Astrocyte (in vitro differentiated cells and primary cell): ENCODE data around the gene GALNT1. TPM values are rescaled to one million over a fixed set of nuclear protein-coding genes. Genes with fewer than 3 reads are reported as not detected.
A peak's percentile ranks its signal among the peaks of the same experiment; 100 is the strongest.

Experiments
- DNase-seq: peaks from one replicate; pipeline ENCODE4 v3.0.0-alpha.2; 2010; ENCODE audit warnings: low read depth
- FAIRE-seq: peaks from 2 replicates; lab custom pipeline; 2011; peaks lifted over from hg19 to GRCh38; lab: Jason Lieb, UNC
- H2AFZ ChIP-seq: 2 replicates; pipeline ENCODE4 v1.6.0; 2012; ENCODE audit warnings: low read depth, low read length, inconsistent platforms
- H3K27ac ChIP-seq: 2 replicates; pipeline ENCODE4 v1.5.1; 2011; ENCODE audit warnings: low read depth, low read length, inconsistent platforms
- H3K27me3 ChIP-seq: 2 replicates; pipeline ENCODE4 v1.6.0; 2011; ENCODE audit warnings: low read length, inconsistent platforms; ENCODE audit not compliant: insufficient read depth
- H3K36me3 ChIP-seq: 2 replicates; pipeline ENCODE4 v1.5.1; 2011; ENCODE audit warnings: low read length, inconsistent platforms; ENCODE audit not compliant: insufficient read depth
- H3K4me1 ChIP-seq: 2 replicates; pipeline ENCODE4 v1.5.1; 2011; ENCODE audit warnings: low read length, inconsistent platforms; ENCODE audit not compliant: insufficient read depth
- H3K4me2 ChIP-seq: 2 replicates; pipeline ENCODE4 v1.6.0; 2012; ENCODE audit warnings: low read length, inconsistent platforms
- H3K4me3 ChIP-seq: 2 replicates; pipeline ENCODE4 v1.5.1; 2011; ENCODE audit warnings: low read depth, mild to moderate bottlenecking, low read length, inconsistent platforms; ENCODE audit not compliant: insufficient read depth
- H3K79me2 ChIP-seq: 2 replicates; pipeline ENCODE4 v1.6.0; 2012; ENCODE audit warnings: mild to moderate bottlenecking, low read length, inconsistent platforms; ENCODE audit not compliant: insufficient read depth
- H3K9ac ChIP-seq: 2 replicates; pipeline ENCODE4 v1.6.0; 2012; ENCODE audit warnings: mild to moderate bottlenecking, low read length, inconsistent platforms
- H3K9me3 ChIP-seq: 2 replicates; pipeline ENCODE4 v1.5.1; 2012; ENCODE audit warnings: low read depth, mild to moderate bottlenecking, low read length, inconsistent platforms; ENCODE audit not compliant: insufficient read depth
- H4K20me1 ChIP-seq: 2 replicates; pipeline ENCODE4 v1.6.0; 2012; ENCODE audit warnings: low read length, inconsistent platforms; ENCODE audit not compliant: insufficient read depth
- H3K27ac Mint-ChIP-seq: one replicate; pipeline ENCODE4 v1.8.0; 2021; ENCODE audit warnings: mild to moderate bottlenecking, mixed read lengths; ENCODE audit not compliant: unreplicated experiment
- H3K27me3 Mint-ChIP-seq: one replicate; pipeline ENCODE4 v1.8.0; 2021; ENCODE audit warnings: low read depth, mixed read lengths; ENCODE audit not compliant: unreplicated experiment
- H3K36me3 Mint-ChIP-seq: one replicate; pipeline ENCODE4 v1.8.0; 2021; ENCODE audit warnings: low read depth, mixed read lengths; ENCODE audit not compliant: unreplicated experiment
- H3K4me1 Mint-ChIP-seq: one replicate; pipeline ENCODE4 v1.8.0; 2021; ENCODE audit warnings: low read depth, mixed read lengths; ENCODE audit not compliant: unreplicated experiment
- H3K4me3 Mint-ChIP-seq: one replicate; pipeline ENCODE4 v1.8.0; 2021; ENCODE audit warnings: mild to moderate bottlenecking, moderate library complexity, mixed read lengths; ENCODE audit not compliant: unreplicated experiment
- H3K9me3 Mint-ChIP-seq: one replicate; pipeline ENCODE4 v1.8.0; 2021; ENCODE audit warnings: mild to moderate bottlenecking, mixed read lengths; ENCODE audit not compliant: unreplicated experiment
- EZH2 ChIP-seq: IDR thresholded peaks from 2 replicates; pipeline ENCODE4 v1.6.1; 2012; ENCODE audit warnings: mild to moderate bottlenecking, low read length, inconsistent platforms; ENCODE audit not compliant: insufficient read depth
- total RNA-seq: library from RNA; stranded (reverse); gene quantifications from 2 replicates; pipeline ENCODE4 v1.2.1, GENCODE V29; 2021
- TF ChIP-seq, protein P1 (sequence below): IDR thresholded peaks from 2 replicates; pipeline ENCODE4 v1.5.1; 2011; ENCODE audit warnings: low read depth, mild to moderate bottlenecking, inconsistent platforms, low read length, moderate library complexity; ENCODE audit not compliant: insufficient read depth

The GALNT1 gene
- total RNA-seq, 1 donor from 2014 or later: 127 TPM

DNA sequence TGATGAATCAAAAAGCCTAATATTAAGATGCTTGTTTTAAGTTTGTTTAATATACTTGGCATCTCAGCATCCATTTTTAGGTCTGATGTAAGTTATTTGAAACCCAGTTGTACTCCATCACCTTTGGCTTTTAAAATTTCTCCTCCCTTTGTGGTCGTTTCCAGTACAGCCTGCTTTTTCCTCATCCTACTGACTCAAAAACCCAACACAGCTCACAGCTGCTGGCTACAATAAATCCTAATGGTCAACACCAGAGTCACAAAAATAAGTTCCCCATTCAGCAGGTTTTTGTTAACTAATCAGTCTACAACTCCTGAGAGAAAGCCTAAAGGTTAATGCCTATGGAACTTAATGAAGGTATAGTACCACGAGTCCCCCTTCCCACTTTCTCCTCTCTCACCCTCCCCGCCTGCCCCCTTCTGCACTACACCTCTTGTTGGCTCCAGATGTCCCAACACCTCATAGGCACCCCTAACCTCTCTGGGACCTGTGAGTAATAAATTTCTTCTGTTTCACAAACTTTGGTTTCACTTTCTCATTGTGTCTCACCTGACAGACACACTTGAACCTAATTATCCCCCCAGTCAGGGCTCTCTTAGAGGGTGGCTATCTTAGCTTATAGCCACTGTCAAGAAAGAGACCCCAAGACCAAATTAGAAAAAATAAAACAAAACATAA is 148.6 kb downstream of the GALNT1 start:
- H3K9ac ChIP-seq: no peak overlapping the region
- no peaks in the 10 kb centered on the region for H4K20me1 ChIP-seq
- H3K4me1 ChIP-seq: no peaks in the 10 kb centered on the region
- Mint-ChIP-seq H3K27me3 (no peaks in the 10 kb centered on the region), H3K4me1 (peaks cover 17% of the 10 kb centered on the region), H3K9me3 (peaks cover 4% of the 10 kb centered on the region), H3K4me3 (peak overlapping the region; percentile 54), H3K27ac (peak overlapping the region; percentile 71), H3K36me3 (no peaks in the 10 kb centered on the region)
- no peak for TF ChIP-seq EZH2
- FAIRE-seq (no peak), DNase-seq (no peak)
- no peak overlapping the region for H3K4me3 ChIP-seq
- H2AFZ ChIP-seq: no peak overlapping the region
- no peaks in the 10 kb centered on the region for H3K9me3 ChIP-seq
- H3K36me3 ChIP-seq: no peaks in the 10 kb centered on the region
- peak overlapping the region; percentile 1 for H3K4me2 ChIP-seq
- no peaks in the 10 kb centered on the region for H3K27me3 ChIP-seq
- no peak overlapping the region for H3K27ac ChIP-seq
- no peaks in the 10 kb centered on the region for H3K79me2 ChIP-seq

DNA sequence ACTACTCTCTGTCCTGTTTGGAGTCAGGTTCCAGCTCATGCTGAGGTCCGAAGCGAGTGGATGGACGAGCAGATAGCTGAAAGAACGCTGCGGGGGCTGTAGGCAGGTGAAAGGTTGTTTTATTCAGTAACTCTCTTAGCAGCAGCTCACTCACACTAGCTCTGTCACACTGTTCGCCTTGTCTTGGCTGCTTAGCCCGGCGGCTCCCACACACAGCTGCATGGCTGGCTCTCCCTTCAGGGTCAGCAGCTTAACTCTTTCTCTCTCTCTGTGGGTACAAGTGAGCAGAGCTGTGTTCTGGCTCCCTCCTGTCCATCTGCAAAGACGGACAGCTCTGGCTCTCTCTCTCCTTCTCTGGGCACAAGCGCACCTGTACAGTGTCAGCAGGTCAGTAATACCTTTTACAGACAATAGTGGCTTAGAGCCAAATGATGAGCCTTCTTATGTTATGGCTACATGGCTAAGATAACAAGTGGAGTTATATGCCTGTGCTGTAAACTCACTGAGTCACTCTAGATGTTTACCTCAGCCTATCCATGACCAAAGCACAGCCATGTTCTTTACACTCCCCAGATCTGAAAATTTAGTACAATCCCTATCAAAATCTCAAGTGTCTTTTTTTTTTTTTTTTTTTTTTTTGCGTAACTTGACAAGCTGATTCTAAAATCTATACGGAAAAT is 149.3 kb downstream of the GALNT1 start:
- H3K4me3 ChIP-seq: no peak overlapping the region
- FAIRE-seq (no peak), DNase-seq (no peak)
- H3K27me3 ChIP-seq: no peaks in the 10 kb centered on the region
- Mint-ChIP-seq H3K9me3 (peaks cover 4% of the 10 kb centered on the region), H3K36me3 (no peaks in the 10 kb centered on the region), H3K4me1 (peaks cover 17% of the 10 kb centered on the region), H3K27me3 (no peaks in the 10 kb centered on the region), H3K4me3 (peak overlapping the region; percentile 54), H3K27ac (peak overlapping the region; percentile 71)
- no peak overlapping the region for H3K9ac ChIP-seq
- H4K20me1 ChIP-seq: no peaks in the 10 kb centered on the region
- H3K4me1 ChIP-seq: no peaks in the 10 kb centered on the region
- no peak for TF ChIP-seq EZH2
- TF ChIP-seq, protein P1, sequence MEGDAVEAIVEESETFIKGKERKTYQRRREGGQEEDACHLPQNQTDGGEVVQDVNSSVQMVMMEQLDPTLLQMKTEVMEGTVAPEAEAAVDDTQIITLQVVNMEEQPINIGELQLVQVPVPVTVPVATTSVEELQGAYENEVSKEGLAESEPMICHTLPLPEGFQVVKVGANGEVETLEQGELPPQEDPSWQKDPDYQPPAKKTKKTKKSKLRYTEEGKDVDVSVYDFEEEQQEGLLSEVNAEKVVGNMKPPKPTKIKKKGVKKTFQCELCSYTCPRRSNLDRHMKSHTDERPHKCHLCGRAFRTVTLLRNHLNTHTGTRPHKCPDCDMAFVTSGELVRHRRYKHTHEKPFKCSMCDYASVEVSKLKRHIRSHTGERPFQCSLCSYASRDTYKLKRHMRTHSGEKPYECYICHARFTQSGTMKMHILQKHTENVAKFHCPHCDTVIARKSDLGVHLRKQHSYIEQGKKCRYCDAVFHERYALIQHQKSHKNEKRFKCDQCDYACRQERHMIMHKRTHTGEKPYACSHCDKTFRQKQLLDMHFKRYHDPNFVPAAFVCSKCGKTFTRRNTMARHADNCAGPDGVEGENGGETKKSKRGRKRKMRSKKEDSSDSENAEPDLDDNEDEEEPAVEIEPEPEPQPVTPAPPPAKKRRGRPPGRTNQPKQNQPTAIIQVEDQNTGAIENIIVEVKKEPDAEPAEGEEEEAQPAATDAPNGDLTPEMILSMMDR: no peak
- H3K36me3 ChIP-seq: no peaks in the 10 kb centered on the region
- H3K79me2 ChIP-seq: no peaks in the 10 kb centered on the region
- no peak overlapping the region for H3K27ac ChIP-seq
- H3K4me2 ChIP-seq: peak overlapping the region; percentile 1
- no peaks in the 10 kb centered on the region for H3K9me3 ChIP-seq
- no peak overlapping the region for H2AFZ ChIP-seq

DNA sequence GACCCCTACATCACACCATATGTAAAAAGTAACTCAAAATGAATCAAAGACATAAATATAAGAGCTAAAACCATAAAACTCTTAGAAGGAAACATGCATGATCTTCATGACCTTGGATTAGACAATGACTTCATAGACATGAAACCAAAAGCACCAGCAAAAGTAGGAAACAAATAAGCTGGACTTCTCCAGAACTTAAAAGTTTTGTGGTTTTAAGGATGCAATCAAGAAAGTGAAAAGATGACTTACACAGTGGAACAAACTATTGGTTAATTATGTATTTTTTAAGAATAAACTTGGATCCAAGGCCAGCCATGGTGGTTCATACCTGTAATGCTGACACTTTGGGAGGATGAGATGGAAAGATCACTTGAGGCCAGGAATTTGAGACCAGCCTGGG is 150.2 kb downstream of the GALNT1 start:
- Histone ChIP-seq H3K9me3 (no peaks in the 10 kb centered on the region), H3K27me3 (no peaks in the 10 kb centered on the region), H4K20me1 (no peaks in the 10 kb centered on the region), H3K79me2 (no peaks in the 10 kb centered on the region), H3K36me3 (no peaks in the 10 kb centered on the region), H3K4me3 (no peak overlapping the region), H3K9ac (no peak overlapping the region), H2AFZ (no peak overlapping the region), H3K4me2 (no peak overlapping the region), H3K27ac (no peak overlapping the region), H3K4me1 (no peaks in the 10 kb centered on the region)
- no peak overlapping the region for H3K27ac Mint-ChIP-seq
- H3K27me3 Mint-ChIP-seq: no peaks in the 10 kb centered on the region
- peaks cover 17% of the 10 kb centered on the region for H3K4me1 Mint-ChIP-seq
- H3K4me3 Mint-ChIP-seq: no peak overlapping the region
- H3K36me3 Mint-ChIP-seq: no peaks in the 10 kb centered on the region
- no peaks in the 10 kb centered on the region for H3K9me3 Mint-ChIP-seq
- DNase-seq (no peak), FAIRE-seq (no peak)
- no peak for TF ChIP-seq EZH2
- TF ChIP-seq, protein P1: no peak
